T-helper 1 cell (primary cell): ENCODE results near the gene MYCBP.
"Not testable (repeated sequence)": the region's sequence is repeated elsewhere in the genome, so short reads cannot be mapped to it uniquely, and the experiment has no call there.

ENCODE experiments used
- DNase-seq, 5 donors: peaks; one replicate each; pipeline ENCODE4 v3.0.0-alpha.2; 2012 to 2020

MYCBP gene

GRCh38 chr1:38865112-38865715 lies 7.9 kb downstream of the MYCBP start:
- no peak for DNase-seq

DNA sequence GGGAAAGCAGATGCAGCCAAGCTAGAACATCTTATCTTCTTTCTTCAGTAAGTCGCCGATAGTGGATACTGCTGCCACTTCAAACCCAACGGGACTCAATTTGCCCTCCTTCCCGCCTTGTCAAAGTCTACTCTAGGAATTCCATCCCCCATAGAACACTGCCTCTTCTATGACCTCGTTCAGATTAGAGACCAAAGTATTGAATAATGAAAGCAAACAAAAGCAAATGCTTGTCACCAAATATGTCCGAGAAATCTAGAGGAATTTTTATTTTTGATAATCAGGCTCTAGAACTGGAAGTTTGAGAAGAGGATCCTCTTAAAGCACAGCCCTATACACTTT lies 12.7 kb downstream of the MYCBP start:
- no peak for DNase-seq

DNA sequence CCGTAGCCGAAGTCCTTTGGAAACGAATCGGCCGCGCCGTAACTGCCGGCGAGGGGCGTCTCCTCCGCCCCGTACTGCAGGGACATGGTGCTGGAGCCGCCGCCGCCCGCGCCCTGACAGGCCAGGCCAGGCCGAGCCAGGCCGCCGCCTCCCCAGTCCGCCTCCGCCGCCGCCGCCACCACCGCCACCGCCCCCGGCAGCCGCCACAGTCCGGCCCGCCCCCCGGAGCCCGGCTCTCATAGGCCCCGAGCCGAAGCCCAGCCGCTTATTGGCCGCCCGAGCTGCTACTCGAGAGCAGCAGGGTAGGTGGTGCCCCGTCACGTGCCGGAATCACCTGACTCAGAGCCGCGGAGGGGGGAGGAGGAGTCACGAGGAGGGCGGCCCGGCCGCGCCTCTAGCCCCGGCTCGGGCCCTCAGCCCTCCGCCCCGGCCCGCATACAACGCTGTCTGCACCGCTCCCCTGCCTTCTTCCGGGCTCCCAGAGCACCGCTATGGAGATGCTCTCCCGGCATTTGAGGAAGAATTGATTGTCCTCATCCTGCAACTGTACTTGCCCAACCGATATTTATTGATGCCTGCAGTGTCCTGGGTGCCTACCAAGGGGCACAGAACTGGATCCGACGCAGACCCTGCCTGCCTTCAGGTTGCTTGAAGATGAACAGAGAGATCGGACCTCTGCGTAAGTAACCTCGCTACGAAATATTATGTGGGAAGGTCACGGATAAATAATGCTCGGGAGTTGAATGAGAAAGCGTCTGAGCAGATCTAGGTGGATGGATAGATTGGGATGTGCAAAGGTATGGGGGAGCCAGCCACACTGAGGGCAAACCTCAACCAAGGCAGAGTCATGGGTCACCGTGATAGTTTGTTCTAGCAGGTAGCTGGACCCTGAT lies 13.3 kb downstream of the MYCBP start, which contains the start of gene RRAGC:
Gene RRAGC (minus strand): TSS at position 212 of the 893 bp plus-strand sequence. CDS start 126 bp downstream, at position 86.
- peak; percentile 96 to 98 (median 98) for DNase-seq

GRCh38 chr1:38858833-38859560 lies 14.2 kb downstream of the MYCBP start:
- DNase-seq, result peak in 4 of 5 donors; percentile 27 to 51 (median 33)

DNA sequence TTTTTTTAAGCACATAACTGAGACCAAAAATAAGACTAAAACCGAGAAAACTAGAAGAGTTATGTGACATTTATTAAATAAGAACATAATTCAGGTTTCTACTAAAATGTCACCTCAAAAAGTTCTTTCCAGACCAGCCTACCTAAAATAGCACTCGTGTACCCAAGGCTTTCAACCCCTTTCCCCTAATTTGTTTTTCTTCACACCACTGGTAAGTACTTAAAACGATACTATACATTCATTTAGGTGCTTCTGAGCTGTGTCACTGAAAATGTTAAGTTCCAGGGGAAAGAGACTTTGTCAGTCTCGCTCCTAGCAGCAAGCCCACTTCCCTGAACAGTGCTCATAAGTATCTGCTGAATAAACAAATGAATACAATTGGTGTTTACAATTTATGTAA lies 20.4 kb downstream of the MYCBP start:
- peak in 1 of 5 donors; percentile 61 for DNase-seq

DNA sequence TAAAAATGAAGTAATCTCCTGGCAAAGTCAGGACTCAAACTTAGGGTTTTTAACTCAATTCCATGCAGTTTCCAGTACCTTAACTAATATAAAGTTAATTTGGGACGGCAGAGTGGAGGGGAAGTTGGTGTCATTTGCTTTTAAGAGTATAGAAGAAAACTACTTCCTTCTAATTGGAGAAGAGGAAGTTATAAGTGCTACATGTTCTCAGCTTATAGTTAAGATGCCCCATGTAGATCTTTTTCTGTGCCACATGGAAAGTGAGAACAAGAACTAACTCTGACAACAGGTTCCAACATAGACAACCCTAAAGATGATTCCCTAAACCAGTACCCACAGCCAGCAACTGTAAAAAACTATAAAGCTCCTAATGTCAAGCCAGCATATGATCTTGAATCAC lies 25.1 kb downstream of the MYCBP start:
- no peak for DNase-seq

DNA sequence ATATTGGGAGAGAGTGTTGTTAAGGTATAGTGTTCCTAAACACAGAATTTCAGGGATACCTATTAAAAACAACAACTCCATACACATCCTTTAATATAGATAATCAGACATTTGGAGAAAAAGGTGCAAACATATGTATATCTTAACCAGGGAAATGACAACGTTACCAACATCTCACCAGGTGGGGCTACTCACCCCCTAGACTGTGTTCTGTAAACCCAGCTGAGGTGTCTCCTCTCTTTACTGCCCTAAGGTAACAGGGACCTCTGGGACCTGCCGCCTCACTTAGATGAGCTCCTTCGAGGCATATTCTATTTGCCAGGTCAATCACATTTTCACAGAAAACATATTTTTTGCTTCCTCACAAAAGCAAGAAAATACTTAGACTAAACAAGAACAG lies 26.9 kb downstream of the MYCBP start:
- no peak for DNase-seq

DNA sequence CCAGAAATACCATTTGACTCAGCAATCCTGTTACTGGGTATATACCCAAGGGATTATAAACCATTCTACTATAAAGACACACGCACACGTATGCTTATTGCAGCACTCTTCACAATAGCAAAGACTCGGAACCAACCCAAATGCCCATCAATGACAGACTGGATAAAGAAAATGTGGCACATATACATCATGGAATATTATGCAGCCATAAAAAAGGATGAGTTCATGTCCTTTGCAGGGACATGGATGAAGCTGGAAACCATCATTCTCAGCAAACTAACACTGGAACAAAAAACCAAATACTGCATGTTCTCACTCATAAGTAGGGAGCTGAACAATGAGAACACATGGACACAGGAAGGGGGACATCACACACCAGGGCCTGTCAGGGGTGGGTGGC lies 28.1 kb downstream of the MYCBP start:
- not testable (repeated sequence) for DNase-seq

DNA sequence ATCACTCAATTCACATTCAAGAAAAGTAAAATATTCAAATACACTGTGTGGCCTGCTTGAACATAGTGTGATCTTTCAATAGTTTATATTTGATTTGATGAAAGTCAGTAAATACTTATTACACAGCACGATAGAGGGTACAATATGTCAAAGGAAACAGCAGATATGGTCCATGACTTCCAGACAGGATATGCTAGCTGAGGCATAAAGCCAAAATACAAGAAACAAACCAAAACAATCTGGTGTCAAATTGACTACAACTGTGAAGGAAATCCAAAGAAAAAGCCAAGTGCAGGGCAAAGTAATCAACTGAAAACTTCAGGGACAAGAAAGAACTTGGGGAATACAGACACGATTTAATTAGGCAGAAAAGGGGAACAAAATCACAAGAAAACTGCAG lies 32.9 kb downstream of the MYCBP start:
- DNase-seq, result no peak

- DNase-seq, result no peak
Measured at GRCh38 chr1:38839363-38839762, 33.8 kb downstream of the MYCBP start.

- DNase-seq, result not testable (repeated sequence)
Measured at GRCh38 chr1:38836316-38836715, 36.8 kb downstream of the MYCBP start.

DNA sequence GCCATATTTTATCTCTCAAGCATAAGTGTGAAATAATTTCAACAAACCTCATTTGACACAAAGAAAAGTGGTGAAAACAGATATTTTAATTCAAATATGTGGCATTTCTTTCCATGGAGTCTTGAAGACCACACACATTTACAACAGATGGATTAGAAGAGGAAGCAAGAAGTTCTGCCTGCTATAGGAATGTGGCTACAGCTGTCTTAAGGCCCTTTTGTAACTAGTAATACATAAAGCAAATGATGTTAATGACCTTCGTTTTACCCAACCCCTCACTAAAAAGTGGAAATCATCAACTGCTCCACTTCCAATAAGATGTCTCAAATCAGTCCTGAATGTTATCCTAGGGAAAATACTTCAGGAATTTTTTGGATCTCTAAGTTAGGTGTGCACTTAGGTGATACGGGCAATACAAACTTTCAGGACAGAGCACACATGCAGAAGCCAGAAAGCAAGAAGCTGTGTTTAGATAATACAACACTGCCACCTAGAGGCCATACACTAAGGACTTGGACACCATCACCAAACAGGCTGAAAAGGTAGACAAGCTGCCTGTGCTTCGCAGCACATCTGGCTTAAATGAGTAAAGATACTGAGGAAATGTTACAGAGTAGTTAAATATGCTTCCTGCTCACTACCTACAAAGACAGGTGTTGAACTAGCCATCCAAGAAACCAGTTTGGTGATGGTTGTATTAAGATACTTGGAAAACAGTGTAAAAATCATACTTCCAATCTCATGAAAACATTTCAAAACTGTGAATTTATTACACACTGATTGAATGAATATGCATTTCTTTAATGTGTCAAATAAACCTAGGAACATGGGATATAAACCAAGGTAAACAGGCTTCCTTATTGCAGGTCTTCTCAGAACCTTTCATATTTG lies 38.0 kb downstream of the MYCBP start:
- DNase-seq, result peak in 4 of 5 donors; percentile 9 to 74 (median 42)

DNA sequence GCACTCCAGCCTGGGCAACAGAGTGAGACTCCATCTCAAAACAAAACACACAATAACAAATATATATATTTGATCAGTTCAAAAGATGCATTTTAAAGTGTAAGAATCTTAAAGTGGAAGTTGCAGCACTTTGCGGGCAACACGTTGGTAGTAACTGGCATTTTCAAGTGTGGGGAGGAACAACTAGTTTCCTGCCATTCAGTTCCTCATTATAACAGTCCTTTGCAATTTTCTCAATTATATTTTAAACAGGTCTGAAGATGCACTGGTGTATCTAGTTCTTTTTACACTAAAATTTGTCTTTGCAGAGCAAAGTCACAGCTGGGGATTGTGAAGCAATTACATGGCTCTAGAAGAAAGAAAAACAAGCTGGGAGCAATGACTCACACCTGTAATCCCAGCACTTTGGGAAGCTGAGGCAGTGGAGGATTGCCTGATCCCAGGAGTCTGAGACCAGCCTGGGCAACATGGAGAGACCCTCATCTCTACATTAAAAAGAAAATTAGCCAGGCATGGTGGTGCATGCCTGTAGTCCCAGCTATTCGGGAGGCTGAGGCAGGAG lies 38.8 kb downstream of the MYCBP start:
- no peak for DNase-seq

DNA sequence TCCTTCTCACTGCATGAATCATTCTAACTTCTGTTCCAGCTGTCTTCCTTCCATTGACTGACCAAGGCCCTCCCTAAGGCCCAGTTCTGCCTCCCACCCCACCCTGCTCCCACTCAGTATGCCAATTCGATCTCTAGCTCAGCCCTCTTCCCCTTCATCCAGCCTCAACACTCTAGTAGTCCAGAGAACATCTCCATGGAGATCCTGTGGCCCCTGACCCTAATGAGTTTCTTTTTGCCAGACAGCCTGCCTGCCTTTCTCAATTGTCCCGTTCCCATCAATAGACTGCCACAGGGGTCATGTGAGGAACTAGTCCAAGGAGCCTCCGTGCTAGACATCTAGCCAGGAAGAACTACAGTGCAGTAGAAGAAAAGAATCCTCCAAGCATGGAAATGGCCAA lies 40.0 kb downstream of the MYCBP start:
- DNase-seq, result no peak

DNA sequence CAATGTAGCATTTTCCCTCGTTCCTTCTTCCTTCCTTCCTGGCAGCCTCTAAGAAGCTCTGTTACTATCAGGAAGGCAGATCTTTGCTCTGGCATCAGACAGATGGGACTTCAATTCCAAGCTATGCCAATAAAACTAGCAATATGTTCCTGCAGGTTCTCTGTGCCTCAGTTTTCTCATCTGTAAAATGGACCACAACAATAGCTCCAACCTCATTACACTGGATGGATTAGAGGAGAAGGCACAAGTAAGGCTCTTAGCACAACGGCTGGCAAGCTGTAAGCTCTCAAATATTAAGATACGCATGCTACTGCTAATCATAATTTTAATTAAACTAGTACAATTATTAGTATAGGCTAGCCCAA lies 40.8 kb downstream of the MYCBP start:
- DNase-seq, result no peak

GRCh38 chr1:38831731-38832369 lies 41.3 kb downstream of the MYCBP start:
- DNase-seq, result no peak

DNA sequence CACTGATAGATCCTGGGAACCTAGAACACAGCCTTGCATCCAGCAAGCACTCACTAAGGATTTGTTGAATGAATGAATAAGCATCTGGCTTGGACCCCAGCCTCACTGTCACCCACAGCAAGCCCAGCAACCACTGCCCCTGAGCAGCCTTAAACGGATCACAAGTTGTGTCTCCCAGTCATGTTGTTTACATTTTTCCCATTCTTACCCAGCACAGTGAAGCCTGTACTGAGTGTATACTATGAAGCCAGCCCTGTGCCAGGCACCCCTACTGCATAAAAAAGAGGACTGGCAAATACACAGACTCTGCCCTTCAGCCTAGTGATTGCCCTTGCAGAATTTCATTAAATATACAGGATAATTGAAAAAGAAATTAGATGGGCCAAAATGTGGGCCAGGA lies 43.8 kb downstream of the MYCBP start:
- DNase-seq, result no peak

- DNase-seq, result no peak
Measured at GRCh38 chr1:38827318-38827717, 45.8 kb downstream of the MYCBP start.

DNA sequence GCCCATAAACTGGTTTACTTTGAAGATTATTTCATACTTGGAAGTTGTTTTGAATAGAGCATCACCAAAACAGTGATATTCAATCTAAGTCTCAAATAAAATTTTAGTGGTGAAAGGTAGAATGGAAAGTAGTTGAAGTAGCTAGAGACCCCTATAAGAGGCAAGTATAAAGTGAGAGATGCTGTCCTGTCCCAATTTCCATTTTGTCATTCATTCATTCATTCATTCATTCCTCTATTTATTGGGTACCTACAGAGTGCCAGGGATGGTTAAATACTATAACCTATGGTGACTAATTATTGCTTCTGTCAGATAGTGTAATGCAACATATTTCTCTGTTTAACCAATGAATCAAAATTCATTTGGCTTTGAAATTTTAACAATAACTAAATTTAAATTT lies 46.3 kb downstream of the MYCBP start:
- DNase-seq, result no peak

- DNase-seq, result no peak
Measured at GRCh38 chr1:38826262-38826661, 46.9 kb downstream of the MYCBP start.

DNA sequence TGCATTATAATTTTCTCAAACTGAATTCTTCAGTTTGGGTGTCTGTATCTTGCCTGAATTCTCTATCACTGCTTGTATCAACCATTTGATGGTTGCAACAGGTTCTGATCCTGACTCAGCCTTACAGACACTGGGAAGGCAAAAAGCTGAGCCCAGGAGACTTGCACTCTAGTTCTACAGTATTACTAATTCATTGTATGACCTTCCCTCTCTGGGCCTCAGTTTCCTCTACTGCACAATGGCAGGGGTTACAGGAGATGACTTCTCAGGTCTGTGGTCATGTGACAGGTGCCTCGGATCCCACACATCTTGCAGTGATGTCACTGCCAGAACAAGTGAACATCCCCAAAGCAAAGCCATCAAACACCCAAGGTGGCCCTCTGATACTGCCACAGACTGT lies 52.3 kb downstream of the MYCBP start:
- DNase-seq, result no peak

DNA sequence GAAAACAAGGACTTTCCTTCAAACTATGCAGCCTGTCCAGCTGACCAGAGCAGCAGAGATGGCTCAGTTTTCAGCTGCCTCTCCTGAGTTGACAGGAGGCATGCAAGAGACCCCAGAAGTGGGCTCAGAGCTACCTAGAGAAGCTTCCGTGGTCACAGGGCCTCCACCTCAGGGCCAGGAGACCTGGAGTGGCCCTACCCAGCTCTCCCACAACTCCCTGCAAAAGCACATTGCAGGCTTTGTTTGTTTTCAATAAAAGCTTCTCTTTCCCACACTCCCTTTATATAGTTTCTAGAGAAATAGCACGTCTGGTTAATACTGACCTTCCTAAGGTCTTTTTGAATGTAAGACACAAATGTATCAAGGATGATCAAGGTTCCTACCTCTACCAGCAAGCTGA lies 53.6 kb downstream of the MYCBP start:
- DNase-seq, result no peak
